ENCODE data around the gene TCAIM. TPM values are rescaled to one million over a fixed set of nuclear protein-coding genes. Genes with fewer than 3 reads are reported as not detected.

TCAIM gene, protein sequence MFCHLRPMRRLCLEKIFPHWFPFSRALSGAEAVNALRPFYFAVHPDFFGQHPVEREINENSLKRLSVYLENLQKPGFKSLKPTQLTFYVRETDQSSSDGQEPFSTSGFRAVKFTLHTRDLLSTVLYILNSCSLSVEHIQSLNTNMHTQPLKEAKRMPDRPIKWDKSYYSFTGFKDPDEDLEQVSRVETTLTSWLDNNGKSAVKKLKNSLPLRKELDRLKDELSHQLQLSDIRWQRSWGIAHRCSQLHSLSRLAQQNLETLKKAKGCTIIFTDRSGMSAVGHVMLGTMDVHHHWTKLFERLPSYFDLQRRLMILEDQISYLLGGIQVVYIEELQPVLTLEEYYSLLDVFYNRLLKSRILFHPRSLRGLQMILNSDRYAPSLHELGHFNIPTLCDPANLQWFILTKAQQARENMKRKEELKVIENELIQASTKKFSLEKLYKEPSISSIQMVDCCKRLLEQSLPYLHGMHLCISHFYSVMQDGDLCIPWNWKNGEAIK
- 10 to 100 TPM; 22.3 to 27.2 (median 22.7) TPM for total RNA-seq
- long read RNA-seq, donor 1, transcript TCAIM-203 (4 exons, 2,178 nt), result major isoform, 5 of 24 reads
- long read RNA-seq, donor 1, partial matches to known transcripts, result 3 of 24 reads
- long read RNA-seq, donor 1, other reads (novel, unspliced or antisense), result 11 of 24 reads
- long read RNA-seq, donor 2, partial matches to known transcripts, result 1 of 12 reads
- long read RNA-seq, donor 2, other reads (novel, unspliced or antisense), result 1 of 12 reads

DNA sequence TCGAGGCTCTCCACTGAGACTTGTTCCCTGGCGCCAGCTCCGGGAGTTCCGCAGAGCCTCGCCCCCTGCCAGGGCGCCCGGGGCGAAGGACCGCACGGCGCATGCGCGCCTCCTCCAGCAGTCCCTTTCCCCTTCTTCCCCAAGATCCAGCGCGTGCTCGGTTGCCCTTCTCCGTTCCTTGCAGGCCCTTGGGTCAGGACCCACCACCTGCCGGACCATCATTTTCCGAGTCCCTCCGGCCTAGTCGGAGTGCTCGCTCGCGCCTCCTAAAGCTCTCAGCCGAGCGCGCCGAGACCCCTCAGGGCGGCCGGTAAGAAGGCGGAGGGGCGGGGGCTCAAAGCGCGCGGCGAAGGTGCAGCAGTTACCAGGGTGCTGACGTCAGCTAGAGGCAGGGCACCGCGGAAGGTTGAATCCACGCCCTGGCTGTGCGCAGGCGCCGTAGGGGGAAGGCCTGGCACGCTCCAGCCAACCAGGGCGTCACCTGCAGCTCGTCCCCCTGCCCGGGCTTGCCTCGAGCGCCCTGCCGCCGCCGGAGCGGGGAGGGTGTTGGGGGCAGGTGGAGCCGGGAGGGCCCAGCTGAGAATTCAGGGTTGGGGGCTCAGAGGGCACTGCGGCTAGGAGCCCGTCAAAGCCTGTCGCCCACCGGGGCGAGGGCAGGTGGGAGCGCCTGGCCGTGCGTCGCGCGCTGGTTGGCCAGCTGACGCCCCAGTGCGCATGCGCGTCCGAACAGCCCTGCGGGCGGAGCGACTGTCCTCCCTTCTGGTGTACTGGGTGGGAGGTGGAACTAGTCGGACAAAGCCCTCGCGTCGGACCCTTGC, at the start of gene TCAIM:
TCAIM (plus strand) TSS at position 757 of the 818 bp plus-strand sequence. CDS start 16,017 bp downstream, outside the sequence.
- DNase-seq (peak; percentile 99), ATAC-seq (peak; percentile 99)
- intact Hi-C loops (cut with DNase I, micrococcal nuclease), result no loop called here
- Histone ChIP-seq H3K9me3 (no peaks in the 10 kb centered on the region), H3K4me3 (peak within 1 kb of the TSS; percentile 69), H3K36me3 (ENCODE audit: low read depth) (no peaks in the 10 kb centered on the region), H3K4me1 (ENCODE audit: low read depth) (peaks cover 10% of the 10 kb centered on the region)
- TF ChIP-seq, protein P1, sequence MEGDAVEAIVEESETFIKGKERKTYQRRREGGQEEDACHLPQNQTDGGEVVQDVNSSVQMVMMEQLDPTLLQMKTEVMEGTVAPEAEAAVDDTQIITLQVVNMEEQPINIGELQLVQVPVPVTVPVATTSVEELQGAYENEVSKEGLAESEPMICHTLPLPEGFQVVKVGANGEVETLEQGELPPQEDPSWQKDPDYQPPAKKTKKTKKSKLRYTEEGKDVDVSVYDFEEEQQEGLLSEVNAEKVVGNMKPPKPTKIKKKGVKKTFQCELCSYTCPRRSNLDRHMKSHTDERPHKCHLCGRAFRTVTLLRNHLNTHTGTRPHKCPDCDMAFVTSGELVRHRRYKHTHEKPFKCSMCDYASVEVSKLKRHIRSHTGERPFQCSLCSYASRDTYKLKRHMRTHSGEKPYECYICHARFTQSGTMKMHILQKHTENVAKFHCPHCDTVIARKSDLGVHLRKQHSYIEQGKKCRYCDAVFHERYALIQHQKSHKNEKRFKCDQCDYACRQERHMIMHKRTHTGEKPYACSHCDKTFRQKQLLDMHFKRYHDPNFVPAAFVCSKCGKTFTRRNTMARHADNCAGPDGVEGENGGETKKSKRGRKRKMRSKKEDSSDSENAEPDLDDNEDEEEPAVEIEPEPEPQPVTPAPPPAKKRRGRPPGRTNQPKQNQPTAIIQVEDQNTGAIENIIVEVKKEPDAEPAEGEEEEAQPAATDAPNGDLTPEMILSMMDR (IDR thresholded peaks at IDR 0.05), result no peak

DNA sequence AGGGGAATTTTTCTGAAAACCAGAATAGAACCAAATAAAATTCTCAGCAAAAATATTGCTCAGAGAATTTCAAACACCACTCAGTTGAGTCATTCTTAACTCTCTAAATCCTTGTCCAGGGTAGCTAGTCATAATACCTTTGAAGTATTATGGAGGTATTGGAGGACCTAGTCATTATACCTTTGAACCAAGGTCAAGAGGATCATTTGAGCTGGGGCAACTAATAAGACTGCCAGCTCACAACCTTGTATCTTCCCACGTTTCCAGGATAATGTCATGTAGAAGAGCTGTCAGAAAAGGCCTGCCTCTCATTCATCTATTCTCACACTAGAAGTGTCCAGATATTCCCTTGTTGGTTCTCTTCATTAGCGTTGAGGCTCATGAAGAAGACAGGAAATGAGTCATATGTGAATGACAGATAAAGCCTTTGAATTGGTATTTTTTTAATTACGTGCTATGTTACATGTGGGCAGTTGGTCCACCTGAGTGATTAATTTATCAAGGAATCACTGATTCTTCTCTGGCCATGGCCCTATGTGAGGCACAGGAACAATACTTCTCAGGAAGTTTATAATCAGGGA, 48.6 kb upstream of the TCAIM start:
- Histone ChIP-seq H3K4me3 (no peak overlapping the region), H3K36me3 (ENCODE audit: low read depth) (no peaks in the 10 kb centered on the region), H3K9me3 (no peaks in the 10 kb centered on the region), H3K4me1 (ENCODE audit: low read depth) (no peaks in the 10 kb centered on the region)
- DNase-seq (no peak), ATAC-seq (no peak)
- intact Hi-C loops (cut with DNase I, micrococcal nuclease), result no loop called here
- TF ChIP-seq, protein P1 (IDR thresholded peaks at IDR 0.05), result no peak

DNA sequence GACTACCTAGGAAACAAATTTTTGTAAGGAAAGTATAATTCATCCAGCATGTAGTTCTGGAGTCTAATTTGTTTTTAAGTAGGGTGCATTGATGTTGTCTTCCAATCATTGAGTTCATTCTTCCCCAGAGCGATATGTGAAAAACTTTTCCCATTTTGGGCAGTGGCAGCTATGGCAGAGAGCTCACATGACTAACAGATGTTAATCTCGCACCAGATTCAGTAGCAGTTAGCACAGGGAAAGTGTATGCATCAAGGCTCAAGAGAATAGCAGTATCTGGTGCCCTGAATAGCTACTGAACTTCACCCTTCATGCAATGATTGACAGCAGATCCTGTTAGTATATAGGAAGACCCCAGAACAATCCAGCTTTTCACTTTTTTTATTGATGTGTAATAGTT, 46.3 kb upstream of the TCAIM start:
- no peaks in the 10 kb centered on the region for H3K9me3 ChIP-seq
- no peak overlapping the region for H3K4me3 ChIP-seq
- no peaks in the 10 kb centered on the region for H3K4me1 ChIP-seq (ENCODE audit: low read depth)
- intact Hi-C loops (cut with DNase I, micrococcal nuclease), result no loop called here
- no peak for DNase-seq
- no peaks in the 10 kb centered on the region for H3K36me3 ChIP-seq (ENCODE audit: low read depth)
- ATAC-seq, result no peak
- TF ChIP-seq, protein P1 (IDR thresholded peaks at IDR 0.05), result no peak

DNA sequence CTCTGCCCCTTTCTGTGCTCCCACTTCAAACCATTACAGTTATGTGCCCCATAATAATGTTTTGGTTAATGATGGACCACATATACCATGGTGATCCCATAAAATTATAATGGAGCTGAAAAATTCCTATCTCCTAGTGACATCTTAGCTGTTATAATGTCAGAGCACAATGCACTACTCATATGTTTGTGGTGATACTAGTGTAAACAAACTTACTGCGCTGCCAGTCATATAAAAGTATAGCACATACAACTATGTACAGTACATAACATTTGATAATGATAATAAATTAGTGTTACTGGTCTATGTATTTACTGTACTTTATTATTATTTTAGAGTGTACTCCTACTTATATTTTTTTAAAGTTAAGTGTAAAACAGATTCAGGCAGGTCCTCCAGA, 45.6 kb upstream of the TCAIM start:
- ATAC-seq (no peak), DNase-seq (no peak)
- Histone ChIP-seq H3K4me3 (no peak overlapping the region), H3K36me3 (ENCODE audit: low read depth) (no peaks in the 10 kb centered on the region), H3K4me1 (ENCODE audit: low read depth) (no peaks in the 10 kb centered on the region), H3K9me3 (no peaks in the 10 kb centered on the region)
- intact Hi-C loops (cut with DNase I, micrococcal nuclease), result no loop called here
- TF ChIP-seq, protein P1 (IDR thresholded peaks at IDR 0.05), result no peak

DNA sequence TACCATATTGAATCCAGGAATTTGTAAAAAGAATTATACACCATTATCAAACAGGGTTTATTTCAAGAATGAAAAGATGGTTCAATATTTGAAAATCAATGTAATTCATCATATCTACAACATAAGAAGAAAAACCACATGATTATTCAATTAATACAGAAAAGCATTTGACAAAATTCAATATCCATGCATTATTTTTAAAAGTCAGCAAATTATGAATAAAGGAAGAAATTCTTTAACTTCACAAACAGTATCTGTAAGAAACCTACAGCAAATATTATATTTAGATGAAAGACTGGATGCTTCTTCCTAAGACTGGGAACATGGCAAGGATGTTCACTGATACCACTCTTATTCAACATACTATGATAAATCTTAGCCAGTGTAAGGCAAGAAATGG, 41.3 kb upstream of the TCAIM start:
- Histone ChIP-seq H3K4me1 (ENCODE audit: low read depth) (no peaks in the 10 kb centered on the region), H3K9me3 (no peaks in the 10 kb centered on the region), H3K36me3 (ENCODE audit: low read depth) (no peaks in the 10 kb centered on the region), H3K4me3 (no peak overlapping the region)
- no peak for DNase-seq
- intact Hi-C loops (cut with DNase I, micrococcal nuclease), result no loop called here
- TF ChIP-seq, protein P1 (IDR thresholded peaks at IDR 0.05), result no peak
- ATAC-seq, result no peak
